ENCODE data around the gene RNF135. TPM values are rescaled to one million over a fixed set of nuclear protein-coding genes. Genes with fewer than 3 reads are reported as not detected.

RNF135 gene
- total RNA-seq, 1 experiment from 2014 or later: 11.2 TPM

GRCh38 chr17:31002047-31002446 lies 31.2 kb downstream of the RNF135 start:
- no peak for ATAC-seq
- Histone ChIP-seq H4K20me1 (ENCODE audit: insufficient read depth) (no peaks in the 10 kb centered on the region), H3K27ac (ENCODE audit: low read depth, low read length) (no peak overlapping the region), H3K4me2 (ENCODE audit: low read length) (no peak overlapping the region), H3K4me3 (replicated peaks in 1 of 2; ENCODE audit: low read depth in 1 of 2, low read length in 2 of 2) (no peak overlapping the region), H3K9me3 (ENCODE audit: control insufficient read depth in 1 of 2, insufficient read depth in 1 of 2, low read depth in 1 of 2, low read length in 2 of 2) (no peaks in the 10 kb centered on the region), H3K9ac (ENCODE audit: low read length) (no peak overlapping the region), H3K27me3 (ENCODE audit: insufficient read depth, low read length) (no peaks in the 10 kb centered on the region), H2AFZ (ENCODE audit: low read depth, low read length, poor library complexity, severe bottlenecking) (no peak overlapping the region), H3K9me2 (ENCODE audit: insufficient read depth) (no peaks in the 10 kb centered on the region), H3K36me3 (ENCODE audit: control insufficient read depth in 1 of 2, insufficient read depth in 2 of 2, low read length in 2 of 2) (peaks cover 5 to 6% of the 10 kb centered on the region in 2 experiments; a peak in 1 of 4 replicates), H3K79me2 (ENCODE audit: insufficient read depth, low read length) (no peaks in the 10 kb centered on the region), H3K4me1 (ENCODE audit: control insufficient read depth in 1 of 2, insufficient read depth in 2 of 2, low read length in 2 of 2) (no peaks in the 10 kb centered on the region)
- BruUV-seq (replicated peaks): no TSS peak
- intact Hi-C loops (cut with micrococcal nuclease): no loop called here
- CTCF ChIA-PET: no interaction called here
- POLR2A ChIA-PET: no interaction called here
- no peak for DNase-seq (ENCODE audit: low read depth, low spot score)
- no peak for TF ChIP-seq POLR2A (IDR thresholded peaks at IDR 0.05; ENCODE audit: borderline replicate concordance, extremely low read depth, insufficient read depth, insufficient read length)
- TF ChIP-seq, protein P1, sequence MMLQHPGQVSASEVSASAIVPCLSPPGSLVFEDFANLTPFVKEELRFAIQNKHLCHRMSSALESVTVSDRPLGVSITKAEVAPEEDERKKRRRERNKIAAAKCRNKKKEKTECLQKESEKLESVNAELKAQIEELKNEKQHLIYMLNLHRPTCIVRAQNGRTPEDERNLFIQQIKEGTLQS (IDR thresholded peaks at IDR 0.05): no peak
- no peak for TF ChIP-seq RAD21 (IDR thresholded peaks at IDR 0.05; ENCODE audit: low read depth)
- no peak for TF ChIP-seq CBX3 (IDR thresholded peaks at IDR 0.05; ENCODE audit: low read depth)
- TF ChIP-seq, protein P2, sequence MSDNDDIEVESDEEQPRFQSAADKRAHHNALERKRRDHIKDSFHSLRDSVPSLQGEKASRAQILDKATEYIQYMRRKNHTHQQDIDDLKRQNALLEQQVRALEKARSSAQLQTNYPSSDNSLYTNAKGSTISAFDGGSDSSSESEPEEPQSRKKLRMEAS (IDR thresholded peaks at IDR 0.05): no peak
- no peak for TF ChIP-seq EGR1 (IDR thresholded peaks at IDR 0.05; ENCODE audit: low read depth)
- TF ChIP-seq EZH2phosphoT487 (IDR thresholded peaks at IDR 0.05; ENCODE audit: borderline replicate concordance): no peak
- TF ChIP-seq EZH2 (IDR thresholded peaks at IDR 0.05): no peak
- TF ChIP-seq ZFX (IDR thresholded peaks at IDR 0.05): no peak
- no peak for TF ChIP-seq TCF7L2 (IDR thresholded peaks at IDR 0.05; ENCODE audit: borderline replicate concordance, extremely low read depth, insufficient read depth, insufficient read length)
- TF ChIP-seq YY1 (IDR thresholded peaks at IDR 0.05; ENCODE audit: extremely low read depth, insufficient replicate concordance, low read depth, low read length): no peak
- TF ChIP-seq ZBTB33 (IDR thresholded peaks at IDR 0.05; ENCODE audit: extremely low read depth, insufficient replicate concordance, low read length): no peak
- TF ChIP-seq ZNF274 (IDR thresholded peaks at IDR 0.05; ENCODE audit: low read depth, low read length): no peak
- TF ChIP-seq SIN3A (IDR thresholded peaks at IDR 0.05; ENCODE audit: low read depth): no peak
- no peak for TF ChIP-seq JUND (IDR thresholded peaks at IDR 0.05)
- no peak for TF ChIP-seq SP1 (IDR thresholded peaks at IDR 0.05; ENCODE audit: low read depth)
- RAD21 ChIA-PET (ENCODE audit: low non-redundant PET in 1 of 2, low total read pairs in 2 of 2, uncharacterized antibody in 2 of 2, unreplicated experiment in 2 of 2): no interaction called here

Measured in HCT116 (cell line).